Left forelimb (tissue), 1 donor: ENCODE data around the gene TXNRD1.
"Not testable (repeated sequence)": the region's sequence is repeated elsewhere in the genome, so short reads cannot be mapped to it uniquely, and the experiment has no call there.

ENCODE experiments used
- DNase-seq: peaks from one replicate; pipeline ENCODE4 v3.0.0-alpha.2; 2018; ENCODE audit warnings: low spot score

The TXNRD1 gene

GRCh38 chr12:104237930-104238329 lies 22.4 kb downstream of the TXNRD1 start:
- no peak for DNase-seq

DNA sequence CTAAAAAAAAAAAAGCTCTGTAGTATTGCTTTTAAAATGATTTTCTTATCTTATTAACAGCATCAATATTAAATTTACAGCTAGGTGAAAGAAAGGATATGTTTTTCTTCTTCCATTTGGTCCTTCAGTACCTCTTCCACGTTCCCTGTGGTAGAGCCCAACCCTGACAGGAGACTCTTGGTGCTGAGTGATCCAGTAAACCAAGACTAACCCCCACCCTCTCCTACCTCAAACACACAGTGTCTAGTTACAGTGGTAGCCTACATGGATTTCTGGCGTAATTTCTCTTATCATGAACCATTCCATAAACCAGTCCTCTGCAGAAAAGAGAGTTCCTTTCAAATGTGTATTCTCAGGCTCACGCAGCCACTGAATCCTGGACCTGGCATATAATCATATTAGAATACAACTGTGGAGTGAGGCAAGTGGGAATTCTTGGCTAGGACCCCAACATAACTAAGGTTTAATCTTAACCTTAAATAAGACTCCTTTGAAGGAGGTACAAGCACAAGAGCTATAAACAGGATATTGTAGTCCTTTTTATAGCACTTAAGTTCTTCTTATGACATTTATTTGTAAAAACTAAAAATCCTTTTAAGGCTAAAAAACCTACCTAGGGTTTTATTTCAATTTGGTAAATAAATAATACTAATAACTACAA lies 27.1 kb downstream of the TXNRD1 start:
- DNase-seq, result no peak

- DNase-seq, result no peak
Observed at GRCh38 chr12:104243551-104243950, 28.0 kb downstream of the TXNRD1 start.

GRCh38 chr12:104243971-104244370 lies 28.4 kb downstream of the TXNRD1 start:
- DNase-seq, result no peak

GRCh38 chr12:104247698-104248097 lies 32.1 kb downstream of the TXNRD1 start:
- DNase-seq, result no peak

DNA sequence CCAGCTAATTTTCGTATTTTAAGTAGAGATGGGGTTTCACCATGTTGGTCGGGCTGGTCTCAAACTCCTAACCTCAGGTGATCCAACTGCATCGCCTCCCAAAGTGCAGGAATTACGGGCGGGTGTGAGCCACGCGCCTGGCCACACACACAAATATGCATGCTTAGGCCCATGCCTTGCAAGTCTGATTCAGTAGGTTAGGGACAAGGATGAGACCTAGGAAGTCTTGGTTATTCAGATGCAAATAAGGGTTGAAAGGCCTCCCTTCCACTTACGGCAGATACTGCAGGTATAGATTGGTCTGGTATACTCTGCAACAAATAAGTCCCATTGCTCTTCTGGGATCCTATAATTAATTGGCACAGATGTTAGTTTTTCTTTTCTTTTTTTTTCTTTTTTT lies 32.9 kb downstream of the TXNRD1 start:
- DNase-seq, result no peak

- DNase-seq, result no peak
Observed at GRCh38 chr12:104249017-104249416, 33.4 kb downstream of the TXNRD1 start.

- no peak for DNase-seq
Observed at GRCh38 chr12:104249898-104250297, 34.3 kb downstream of the TXNRD1 start.

DNA sequence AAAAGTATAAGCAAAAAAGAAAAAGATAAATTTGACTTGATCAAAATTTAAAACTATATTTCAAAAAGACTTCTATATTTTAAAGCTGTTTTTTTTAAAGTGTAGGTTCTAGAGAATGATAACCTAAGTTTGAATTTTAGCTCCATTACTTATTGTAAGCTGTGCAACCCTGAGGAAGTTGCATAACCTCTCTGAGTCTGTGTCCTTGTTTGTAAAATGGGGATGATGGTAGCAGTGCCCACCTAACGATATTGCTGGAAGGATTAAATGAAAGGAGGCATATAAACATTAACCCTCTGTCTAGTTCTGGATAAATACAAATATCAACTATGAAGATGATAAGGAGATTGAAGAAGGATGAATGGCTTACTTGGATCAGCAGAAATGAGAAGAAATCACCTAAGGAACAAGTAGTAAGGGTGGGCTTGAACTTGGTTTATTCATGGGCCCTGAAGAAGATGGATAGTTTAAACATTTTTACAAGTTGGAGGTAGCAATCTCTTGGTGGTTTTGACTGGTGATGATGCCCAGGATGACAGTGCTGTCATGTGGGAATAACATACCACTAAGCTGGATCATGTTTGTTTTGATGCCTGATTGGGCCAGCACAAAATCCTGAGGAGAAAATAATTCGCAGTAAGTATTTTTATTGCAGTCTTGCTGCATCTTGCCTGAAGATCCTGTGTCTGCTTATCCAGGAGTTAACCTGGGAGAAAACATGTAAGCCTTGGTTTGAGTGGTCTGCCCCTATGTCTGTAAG lies 35.0 kb downstream of the TXNRD1 start:
- no peak for DNase-seq

DNA sequence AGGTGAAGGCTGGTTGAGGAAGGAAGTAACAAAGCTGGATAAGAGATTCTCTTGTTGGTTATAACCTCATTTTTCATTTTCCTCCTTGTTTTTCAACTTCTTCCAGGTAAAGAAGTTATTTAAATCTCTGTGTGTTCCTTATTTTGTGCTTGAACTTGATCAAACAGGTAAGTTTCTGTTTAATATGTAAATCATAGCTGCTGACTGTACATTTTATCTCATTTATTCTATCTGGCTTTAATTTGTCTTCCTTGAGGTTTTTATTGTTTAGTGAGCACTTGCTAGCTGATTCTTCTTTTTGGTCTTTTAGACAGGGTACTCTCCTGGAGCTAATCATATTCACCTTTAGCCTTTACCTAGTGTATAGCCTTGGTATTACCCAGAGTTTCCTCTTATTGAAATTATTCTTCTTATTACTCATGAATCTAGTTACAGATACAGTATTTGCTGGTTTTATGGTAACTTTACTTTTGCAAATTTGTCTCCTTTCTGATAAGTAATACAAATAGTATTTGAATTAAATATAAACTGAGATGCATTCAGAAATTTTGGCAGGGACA lies 42.4 kb downstream of the TXNRD1 start:
- DNase-seq, result no peak

GRCh38 chr12:104258476-104259067 lies 43.0 kb downstream of the TXNRD1 start:
- DNase-seq, result no peak

- DNase-seq, result no peak
Observed at GRCh38 chr12:104263026-104263425, 47.4 kb downstream of the TXNRD1 start.

- DNase-seq, result no peak
Observed at GRCh38 chr12:104263580-104264358, 48.2 kb downstream of the TXNRD1 start.

DNA sequence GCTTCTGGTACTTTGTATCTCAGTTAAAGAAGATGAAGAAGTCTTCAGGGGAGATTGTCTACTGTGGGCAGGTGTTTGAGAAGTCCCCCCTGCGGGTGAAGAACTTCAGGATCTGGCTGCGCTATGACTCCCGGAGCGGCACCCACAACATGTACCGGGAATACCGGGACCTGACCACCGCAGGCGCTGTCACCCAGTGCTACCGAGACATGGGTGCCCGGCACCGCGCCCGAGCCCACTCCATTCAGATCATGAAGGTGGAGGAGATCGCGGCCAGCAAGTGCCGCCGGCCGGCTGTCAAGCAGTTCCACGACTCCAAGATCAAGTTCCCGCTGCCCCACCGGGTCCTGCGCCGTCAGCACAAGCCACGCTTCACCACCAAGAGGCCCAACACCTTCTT lies 49.9 kb downstream of the TXNRD1 start:
- DNase-seq, result not testable (repeated sequence)

DNA sequence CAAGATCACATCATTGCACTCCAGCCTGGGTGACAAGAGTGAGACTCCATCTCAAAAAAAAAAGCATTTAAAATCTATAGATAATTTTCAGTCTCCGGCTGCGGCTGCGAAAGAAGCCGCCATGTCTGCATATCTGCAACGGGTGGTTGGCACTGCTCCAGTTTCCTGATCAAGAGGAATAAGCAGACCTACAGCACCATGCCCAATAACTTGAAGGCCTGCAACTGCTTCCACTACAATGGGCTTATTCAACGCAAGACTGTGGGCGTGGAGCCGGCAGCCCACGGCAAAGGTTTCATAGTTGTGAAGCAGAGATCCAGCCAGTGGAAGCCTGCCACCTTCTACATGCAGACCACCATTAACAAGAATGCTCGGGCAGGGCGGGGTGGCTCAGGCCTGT lies 57.4 kb downstream of the TXNRD1 start:
- no peak for DNase-seq

DNA sequence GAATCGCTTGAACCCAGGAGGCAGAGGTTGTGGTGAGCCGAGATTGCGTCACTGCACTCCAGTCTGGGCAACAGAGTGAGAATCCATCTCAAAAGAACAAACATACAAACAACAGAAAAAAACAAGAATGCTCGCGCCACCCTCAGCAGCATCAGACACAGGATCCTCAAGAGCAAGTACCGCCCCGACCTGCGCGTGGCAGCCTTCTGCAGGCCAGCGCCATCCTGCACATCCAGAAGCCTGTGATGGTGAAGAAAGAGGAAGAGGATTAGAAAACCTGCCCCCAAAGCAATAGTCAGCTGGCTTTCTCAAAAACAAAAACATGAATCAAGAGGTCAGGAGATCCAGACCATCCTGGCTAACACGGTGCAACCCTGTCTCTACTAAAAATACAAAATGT lies 57.9 kb downstream of the TXNRD1 start:
- no peak for DNase-seq

DNA sequence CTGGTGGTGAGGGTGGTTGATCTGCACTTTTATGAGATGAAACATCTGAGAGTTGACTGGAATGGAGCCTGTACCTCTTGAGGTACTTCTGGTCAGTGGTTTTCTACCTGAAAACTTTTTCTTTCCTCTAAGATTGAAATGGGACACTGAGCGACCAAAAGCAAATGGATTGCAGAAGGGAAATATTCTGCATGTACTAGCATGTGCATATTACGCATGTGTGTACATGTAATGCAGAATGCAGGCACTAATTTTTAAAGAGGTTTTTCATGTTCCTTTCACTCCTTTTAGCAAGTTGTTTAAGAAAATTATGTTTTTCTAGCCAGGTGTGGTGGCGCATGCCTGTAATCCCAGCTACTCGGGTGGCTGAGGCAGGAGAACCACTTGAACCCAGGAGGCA lies 59.2 kb downstream of the TXNRD1 start:
- no peak for DNase-seq

- DNase-seq, result no peak
Observed at GRCh38 chr12:104275689-104276088, 60.1 kb downstream of the TXNRD1 start.

GRCh38 chr12:104276273-104277131 lies 60.9 kb downstream of the TXNRD1 start:
- DNase-seq, result no peak

DNA sequence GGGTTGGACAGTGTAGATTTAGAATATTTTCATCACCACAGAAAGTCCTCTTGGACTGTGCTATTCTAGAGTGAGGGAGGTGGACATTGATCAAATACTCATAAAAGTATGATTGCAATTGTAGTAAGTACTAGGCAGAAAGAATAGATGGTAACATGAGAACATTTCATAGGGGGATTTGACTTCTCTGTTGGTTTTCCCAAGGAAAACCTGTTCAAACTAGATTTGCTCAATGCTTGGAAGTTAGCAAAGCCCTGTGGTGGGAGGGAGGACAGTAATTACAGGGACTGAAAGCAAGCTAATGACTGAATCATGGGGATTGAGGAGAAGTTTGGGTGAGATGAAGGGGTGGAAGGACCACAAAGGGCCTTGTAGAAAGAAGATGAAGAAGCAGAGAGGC lies 63.6 kb downstream of the TXNRD1 start:
- no peak for DNase-seq

DNA sequence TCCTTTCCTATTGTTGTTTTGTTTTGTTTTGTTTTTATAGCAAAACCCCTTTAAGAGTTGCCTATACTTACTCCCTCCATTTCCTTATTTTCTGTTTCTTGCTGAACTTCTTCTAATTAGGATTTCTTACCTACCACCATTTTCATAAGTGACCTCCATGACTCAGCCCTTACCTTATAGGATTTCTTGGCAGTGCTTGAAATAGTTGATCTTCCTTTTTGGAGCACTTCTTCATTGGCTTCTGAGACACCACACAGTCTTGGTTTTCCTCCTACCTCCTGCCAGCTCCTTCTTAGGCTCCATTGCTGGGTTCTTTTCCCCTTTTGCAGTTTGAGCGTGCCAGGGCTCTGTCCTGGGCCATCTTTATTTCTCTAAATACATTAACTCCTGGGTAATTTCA lies 64.5 kb downstream of the TXNRD1 start:
- no peak for DNase-seq
